ENCODE data around the gene C4orf51. TPM values are rescaled to one million over a fixed set of nuclear protein-coding genes. Genes with fewer than 3 reads are reported as not detected.

Gene C4orf51
- total RNA-seq, 1 experiment from 2014 or later: not detected

GRCh38 chr4:145680902-145681301 is 956 bp downstream of the C4orf51 start:
- intact Hi-C loops (cut with micrococcal nuclease; ENCODE audit: unreplicated experiment): no loop called here
- ChIA-PET CTCF (no interaction called here), POLR2A (ENCODE audit: low non-redundant PET) (no interaction called here)
- BruUV-seq (replicated peaks): no TSS peak
- DNase-seq (ENCODE audit: low spot score): no peak
- Histone ChIP-seq H3K4me1 (ENCODE audit: insufficient read depth, low read length, poor library complexity, severe bottlenecking) (peaks cover 4% of the 10 kb centered on the region), H3K27me3 (replicated peaks; ENCODE audit: insufficient read depth, low read depth, low read length, poor library complexity) (no peaks in the 10 kb centered on the region), H3K4me3 (ENCODE audit: low read depth, low read length, poor library complexity, severe bottlenecking) (no peak overlapping the region), H3K9me3 (ENCODE audit: low read depth, low read length, poor library complexity, severe bottlenecking) (no peaks in the 10 kb centered on the region), H3K36me3 (ENCODE audit: insufficient read depth, low read length, poor library complexity, severe bottlenecking) (no peaks in the 10 kb centered on the region), H3K27ac (ENCODE audit: low read depth, low read length, poor library complexity, severe bottlenecking) (no peak overlapping the region)
- TF ChIP-seq CTCF (conservative IDR thresholded peaks at IDR 0.05; ENCODE audit: low read depth, low read length): no peak
- TF ChIP-seq EZH2 (IDR thresholded peaks at IDR 0.05; ENCODE audit: borderline replicate concordance, low read depth, low read length, poor library complexity, severe bottlenecking): no peak

- ChIA-PET CTCF (no interaction called here), POLR2A (ENCODE audit: low non-redundant PET) (no interaction called here)
- no peak for TF ChIP-seq EZH2 (IDR thresholded peaks at IDR 0.05; ENCODE audit: borderline replicate concordance, low read depth, low read length, poor library complexity, severe bottlenecking)
- TF ChIP-seq CTCF (conservative IDR thresholded peaks at IDR 0.05; ENCODE audit: low read depth, low read length): no peak
- Histone ChIP-seq H3K4me3 (ENCODE audit: low read depth, low read length, poor library complexity, severe bottlenecking) (no peak overlapping the region), H3K4me1 (ENCODE audit: insufficient read depth, low read length, poor library complexity, severe bottlenecking) (peaks cover 4% of the 10 kb centered on the region), H3K36me3 (ENCODE audit: insufficient read depth, low read length, poor library complexity, severe bottlenecking) (no peaks in the 10 kb centered on the region), H3K27ac (ENCODE audit: low read depth, low read length, poor library complexity, severe bottlenecking) (no peak overlapping the region), H3K27me3 (replicated peaks; ENCODE audit: insufficient read depth, low read depth, low read length, poor library complexity) (no peaks in the 10 kb centered on the region), H3K9me3 (ENCODE audit: low read depth, low read length, poor library complexity, severe bottlenecking) (no peaks in the 10 kb centered on the region)
- no peak for DNase-seq (ENCODE audit: low spot score)
- BruUV-seq (replicated peaks): no TSS peak
- intact Hi-C loops (cut with micrococcal nuclease; ENCODE audit: unreplicated experiment): no loop called here
These were observed 1.6 kb downstream of the C4orf51 start for GRCh38 chr4:145681518-145681917.

- no peak overlapping the region for H3K27ac ChIP-seq (ENCODE audit: low read depth, low read length, poor library complexity, severe bottlenecking)
- H3K4me3 ChIP-seq (ENCODE audit: low read depth, low read length, poor library complexity, severe bottlenecking): no peak overlapping the region
- no peak for DNase-seq (ENCODE audit: low spot score)
- intact Hi-C loops (cut with micrococcal nuclease; ENCODE audit: unreplicated experiment): no loop called here
- POLR2A ChIA-PET (ENCODE audit: low non-redundant PET): no interaction called here
- peaks cover 4% of the 10 kb centered on the region for H3K4me1 ChIP-seq (ENCODE audit: insufficient read depth, low read length, poor library complexity, severe bottlenecking)
- H3K36me3 ChIP-seq (ENCODE audit: insufficient read depth, low read length, poor library complexity, severe bottlenecking): no peaks in the 10 kb centered on the region
- no TSS peak for BruUV-seq (replicated peaks)
- H3K27me3 ChIP-seq (replicated peaks; ENCODE audit: insufficient read depth, low read depth, low read length, poor library complexity): no peaks in the 10 kb centered on the region
- no peak for TF ChIP-seq EZH2 (IDR thresholded peaks at IDR 0.05; ENCODE audit: borderline replicate concordance, low read depth, low read length, poor library complexity, severe bottlenecking)
- no peak for TF ChIP-seq CTCF (conservative IDR thresholded peaks at IDR 0.05; ENCODE audit: low read depth, low read length)
- no peaks in the 10 kb centered on the region for H3K9me3 ChIP-seq (ENCODE audit: low read depth, low read length, poor library complexity, severe bottlenecking)
- CTCF ChIA-PET: no interaction called here
These were observed 2.0 kb downstream of the C4orf51 start for GRCh38 chr4:145681956-145682355.
